Activated T-cell treated with anti-CD3 and anti-CD28 coated beads, Interleukin-2, amount 50 U/mL, for 24 hours (primary cell): ENCODE results near the gene PUM1.

Experiments used
- DNase-seq: peaks from one replicate; pipeline ENCODE4 v3.0.0-alpha.2; 2020
- H3K27ac Mint-ChIP-seq: 2 replicates; pipeline ENCODE4 v1.8.0; 2020; ENCODE audit warnings: mild to moderate bottlenecking, mixed read lengths
- H3K27me3 Mint-ChIP-seq: 2 replicates; pipeline ENCODE4 v1.8.0; 2020; ENCODE audit warnings: mixed read lengths
- H3K36me3 Mint-ChIP-seq: 2 replicates; pipeline ENCODE4 v1.8.0; 2020; ENCODE audit warnings: low read depth, mixed read lengths
- H3K4me1 Mint-ChIP-seq: 2 replicates; pipeline ENCODE4 v1.8.0; 2020; ENCODE audit warnings: low read depth, mixed read lengths
- H3K4me3 Mint-ChIP-seq: 2 replicates; pipeline ENCODE4 v1.8.0; 2020; ENCODE audit warnings: mild to moderate bottlenecking, moderate library complexity, mixed read lengths
- H3K9me3 Mint-ChIP-seq: 2 replicates; pipeline ENCODE4 v1.8.0; 2020; ENCODE audit warnings: mixed read lengths

PUM1 gene

DNA sequence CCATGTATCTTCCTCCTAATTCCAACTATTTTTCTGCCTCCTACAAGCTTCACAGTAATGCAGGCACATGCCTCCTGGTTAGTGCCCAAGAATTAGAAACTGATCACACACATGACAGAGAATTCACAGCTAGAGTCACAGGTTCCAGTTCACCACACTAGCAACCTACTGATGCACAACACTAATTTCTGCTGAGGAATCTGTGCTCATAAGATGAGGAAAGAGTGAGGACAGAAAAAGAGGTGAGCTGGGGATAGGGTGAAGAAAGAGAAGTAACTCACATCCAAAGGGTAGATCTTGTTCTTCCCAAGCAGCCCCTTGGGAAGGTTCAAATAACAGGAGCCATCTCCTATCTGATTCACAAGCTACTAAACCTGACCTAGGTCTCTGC is 61.3 kb downstream of the PUM1 start:
- peak overlapping the region; percentile 76 for H3K27ac Mint-ChIP-seq
- H3K4me3 Mint-ChIP-seq: no peak overlapping the region
- H3K36me3 Mint-ChIP-seq: peaks cover 92% of the 10 kb centered on the region
- no peaks in the 10 kb centered on the region for H3K9me3 Mint-ChIP-seq
- H3K27me3 Mint-ChIP-seq: no peaks in the 10 kb centered on the region
- DNase-seq: no peak
- peaks cover 58% of the 10 kb centered on the region for H3K4me1 Mint-ChIP-seq

GRCh38 chr1:31003613-31004230 is 61.8 kb downstream of the PUM1 start:
- Mint-ChIP-seq H3K27ac (peak overlapping the region; percentile 76), H3K4me1 (peaks cover 58% of the 10 kb centered on the region), H3K4me3 (no peak overlapping the region), H3K36me3 (peaks cover 94% of the 10 kb centered on the region), H3K27me3 (no peaks in the 10 kb centered on the region), H3K9me3 (no peaks in the 10 kb centered on the region)
- DNase-seq: no peak

- Mint-ChIP-seq H3K9me3 (no peaks in the 10 kb centered on the region), H3K36me3 (peaks cover 94% of the 10 kb centered on the region), H3K4me3 (no peak overlapping the region), H3K27ac (peak overlapping the region; percentile 63), H3K4me1 (peaks cover 64% of the 10 kb centered on the region), H3K27me3 (no peaks in the 10 kb centered on the region)
- no peak for DNase-seq
These were observed 65.2 kb downstream of the PUM1 start for GRCh38 chr1:31000301-31000700.

- Mint-ChIP-seq H3K36me3 (peaks cover 94% of the 10 kb centered on the region), H3K4me3 (no peak overlapping the region), H3K27ac (peak overlapping the region; percentile 37), H3K4me1 (peaks cover 64% of the 10 kb centered on the region), H3K27me3 (no peaks in the 10 kb centered on the region), H3K9me3 (no peaks in the 10 kb centered on the region)
- DNase-seq: no peak
These were observed 66.6 kb downstream of the PUM1 start for GRCh38 chr1:30998887-30999286.

DNA sequence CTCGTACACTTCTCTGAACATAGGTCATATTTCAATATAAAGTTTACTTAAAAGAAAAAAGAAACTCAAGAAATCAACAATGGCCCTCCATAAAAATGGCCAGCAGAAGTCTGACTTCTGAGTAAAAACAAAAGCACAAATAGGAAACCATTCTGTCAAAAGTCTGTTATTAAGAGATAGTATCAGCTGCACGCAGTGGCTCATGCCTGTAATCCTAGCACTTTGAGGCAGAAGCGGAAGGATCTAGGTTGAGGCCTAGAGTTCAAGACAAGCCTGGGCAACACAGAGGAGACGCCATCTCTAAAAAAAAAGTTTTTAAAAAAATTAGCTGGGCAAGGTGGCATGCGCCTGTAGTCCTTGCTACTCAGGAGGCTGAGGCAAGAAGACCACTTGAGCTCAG is 67.3 kb downstream of the PUM1 start:
- Mint-ChIP-seq H3K9me3 (no peaks in the 10 kb centered on the region), H3K36me3 (peaks cover 91% of the 10 kb centered on the region), H3K27me3 (no peaks in the 10 kb centered on the region), H3K4me3 (no peak overlapping the region), H3K27ac (no peak overlapping the region), H3K4me1 (peaks cover 60% of the 10 kb centered on the region)
- DNase-seq: no peak

DNA sequence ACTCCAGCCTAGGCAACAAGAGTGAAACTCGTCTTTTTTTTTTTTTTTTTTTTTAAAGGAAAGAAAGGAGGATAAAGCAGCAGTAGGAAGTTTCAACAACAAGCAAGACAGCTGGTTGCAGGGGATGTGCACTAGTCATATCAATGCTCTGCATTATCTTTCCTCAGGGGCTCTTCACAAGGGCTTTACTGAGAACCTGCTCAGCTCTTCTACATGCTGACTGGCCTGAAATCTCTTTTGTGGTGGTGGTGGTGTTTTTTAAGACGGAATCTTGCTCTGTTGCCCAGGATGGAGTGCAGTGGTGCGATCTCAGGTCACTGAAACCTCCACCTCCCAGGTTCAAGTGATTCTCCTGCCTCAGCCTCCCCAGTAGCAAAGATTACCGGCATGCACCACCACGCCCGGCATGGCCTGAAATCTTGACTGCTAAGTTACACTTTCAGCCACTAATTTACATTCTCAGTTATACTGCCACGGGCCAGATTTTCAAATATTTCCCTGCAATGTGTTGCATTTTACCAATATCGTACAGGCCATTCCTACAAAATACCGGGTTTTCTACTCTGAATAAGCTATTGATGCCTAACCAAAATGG is 68.0 kb downstream of the PUM1 start:
- peaks cover 63% of the 10 kb centered on the region for H3K4me1 Mint-ChIP-seq
- no peak for DNase-seq
- peaks cover 91% of the 10 kb centered on the region for H3K36me3 Mint-ChIP-seq
- no peaks in the 10 kb centered on the region for H3K9me3 Mint-ChIP-seq
- H3K27ac Mint-ChIP-seq: no peak overlapping the region
- no peak overlapping the region for H3K4me3 Mint-ChIP-seq
- no peaks in the 10 kb centered on the region for H3K27me3 Mint-ChIP-seq

DNA sequence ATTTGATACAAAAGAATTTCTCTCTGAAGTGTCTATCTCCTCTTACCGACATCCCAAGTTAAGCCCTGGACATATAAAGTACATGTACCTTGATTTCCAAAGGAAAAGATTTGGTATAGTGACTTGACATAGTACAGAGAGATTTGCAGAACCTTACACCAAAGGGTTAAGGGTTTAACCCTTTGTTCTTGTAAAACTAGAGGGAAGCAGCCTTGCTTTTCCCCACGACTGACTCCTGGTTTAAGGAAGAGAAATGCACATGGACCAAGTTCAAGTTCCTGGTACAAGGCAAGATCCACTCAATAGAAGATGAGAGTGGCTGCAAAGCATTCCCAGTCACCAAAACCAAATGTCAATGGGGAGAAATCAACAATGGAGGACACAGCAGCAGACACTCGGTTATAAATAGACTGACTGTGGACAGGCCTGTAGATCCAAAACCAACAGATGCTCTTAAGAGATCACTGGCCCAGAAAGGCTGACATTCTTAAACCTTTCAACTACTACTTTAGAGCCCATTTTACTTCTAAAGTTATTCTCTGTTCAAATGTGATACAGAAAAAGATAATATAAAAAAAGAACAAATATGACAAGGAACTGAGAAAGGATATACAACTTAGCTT is 69.4 kb downstream of the PUM1 start:
- H3K9me3 Mint-ChIP-seq: no peaks in the 10 kb centered on the region
- DNase-seq: no peak
- H3K27ac Mint-ChIP-seq: no peak overlapping the region
- H3K27me3 Mint-ChIP-seq: no peaks in the 10 kb centered on the region
- H3K4me1 Mint-ChIP-seq: peaks cover 66% of the 10 kb centered on the region
- H3K36me3 Mint-ChIP-seq: peaks cover 92% of the 10 kb centered on the region
- H3K4me3 Mint-ChIP-seq: no peak overlapping the region

GRCh38 chr1:30991862-30992606 is 73.5 kb downstream of the PUM1 start:
- Mint-ChIP-seq H3K4me1 (peaks cover 79% of the 10 kb centered on the region), H3K9me3 (no peaks in the 10 kb centered on the region), H3K27me3 (no peaks in the 10 kb centered on the region), H3K4me3 (no peak overlapping the region), H3K27ac (peak overlapping the region; percentile 74), H3K36me3 (peaks cover 92% of the 10 kb centered on the region)
- no peak for DNase-seq

DNA sequence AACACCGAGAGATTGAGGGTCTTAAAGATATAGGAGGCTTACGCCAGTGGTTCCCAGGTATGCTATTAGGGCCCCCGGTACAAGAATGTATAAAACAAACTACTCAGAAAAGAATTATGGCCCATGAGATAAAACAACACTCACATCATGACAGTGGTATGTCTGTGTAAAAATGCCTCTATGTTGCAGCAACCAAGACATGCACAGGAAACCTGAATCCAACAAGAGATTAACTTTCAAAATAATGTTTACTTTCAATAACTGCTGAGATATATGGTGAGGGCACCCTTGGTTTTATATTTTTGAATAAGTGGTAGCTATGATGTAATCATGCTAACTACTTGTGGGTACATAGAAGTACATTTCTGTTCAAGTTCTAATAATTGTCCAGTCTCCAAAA is 74.9 kb downstream of the PUM1 start:
- Mint-ChIP-seq H3K27ac (peak overlapping the region; percentile 34), H3K9me3 (no peaks in the 10 kb centered on the region), H3K36me3 (peaks cover 91% of the 10 kb centered on the region), H3K4me1 (peaks cover 78% of the 10 kb centered on the region), H3K27me3 (no peaks in the 10 kb centered on the region), H3K4me3 (no peak overlapping the region)
- DNase-seq: no peak

- peaks cover 94% of the 10 kb centered on the region for H3K36me3 Mint-ChIP-seq
- H3K9me3 Mint-ChIP-seq: no peaks in the 10 kb centered on the region
- H3K27ac Mint-ChIP-seq: peak overlapping the region; percentile 78
- no peak overlapping the region for H3K4me3 Mint-ChIP-seq
- H3K27me3 Mint-ChIP-seq: no peaks in the 10 kb centered on the region
- no peak for DNase-seq
- peaks cover 77% of the 10 kb centered on the region for H3K4me1 Mint-ChIP-seq
These were observed 77.5 kb downstream of the PUM1 start for GRCh38 chr1:30988045-30988444.

DNA sequence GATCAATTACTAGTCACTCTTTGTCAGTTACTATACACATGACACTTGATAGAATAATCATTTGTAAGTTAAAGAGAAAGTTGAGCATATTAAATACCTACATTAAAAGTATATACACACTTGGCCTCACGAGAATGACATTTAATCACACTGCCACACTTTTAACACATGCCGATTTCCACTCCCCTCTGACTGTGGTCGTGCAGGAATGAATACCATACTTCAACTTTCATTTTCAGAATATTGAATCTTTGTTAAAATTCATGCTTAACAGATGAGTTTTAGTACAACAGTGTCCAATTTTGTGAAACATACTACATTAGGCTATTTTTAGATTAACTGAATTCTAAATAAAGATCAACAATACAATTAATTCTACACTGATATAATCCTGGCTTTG is 78.8 kb downstream of the PUM1 start:
- H3K27me3 Mint-ChIP-seq: no peaks in the 10 kb centered on the region
- H3K36me3 Mint-ChIP-seq: peaks cover 94% of the 10 kb centered on the region
- no peaks in the 10 kb centered on the region for H3K9me3 Mint-ChIP-seq
- peaks cover 77% of the 10 kb centered on the region for H3K4me1 Mint-ChIP-seq
- peak overlapping the region; percentile 20 for H3K27ac Mint-ChIP-seq
- no peak overlapping the region for H3K4me3 Mint-ChIP-seq
- no peak for DNase-seq

- peak overlapping the region; percentile 38 for H3K27ac Mint-ChIP-seq
- DNase-seq: no peak
- H3K27me3 Mint-ChIP-seq: no peaks in the 10 kb centered on the region
- no peaks in the 10 kb centered on the region for H3K9me3 Mint-ChIP-seq
- peaks cover 91% of the 10 kb centered on the region for H3K36me3 Mint-ChIP-seq
- H3K4me1 Mint-ChIP-seq: peaks cover 63% of the 10 kb centered on the region
- no peak overlapping the region for H3K4me3 Mint-ChIP-seq
These were observed 80.5 kb downstream of the PUM1 start for GRCh38 chr1:30984991-30985503.

GRCh38 chr1:30984165-30984889 is 81.2 kb downstream of the PUM1 start:
- H3K36me3 Mint-ChIP-seq: peaks cover 92% of the 10 kb centered on the region
- peak overlapping the region; percentile 50 for H3K27ac Mint-ChIP-seq
- no peaks in the 10 kb centered on the region for H3K27me3 Mint-ChIP-seq
- DNase-seq: no peak
- peaks cover 64% of the 10 kb centered on the region for H3K4me1 Mint-ChIP-seq
- H3K9me3 Mint-ChIP-seq: no peaks in the 10 kb centered on the region
- no peak overlapping the region for H3K4me3 Mint-ChIP-seq

DNA sequence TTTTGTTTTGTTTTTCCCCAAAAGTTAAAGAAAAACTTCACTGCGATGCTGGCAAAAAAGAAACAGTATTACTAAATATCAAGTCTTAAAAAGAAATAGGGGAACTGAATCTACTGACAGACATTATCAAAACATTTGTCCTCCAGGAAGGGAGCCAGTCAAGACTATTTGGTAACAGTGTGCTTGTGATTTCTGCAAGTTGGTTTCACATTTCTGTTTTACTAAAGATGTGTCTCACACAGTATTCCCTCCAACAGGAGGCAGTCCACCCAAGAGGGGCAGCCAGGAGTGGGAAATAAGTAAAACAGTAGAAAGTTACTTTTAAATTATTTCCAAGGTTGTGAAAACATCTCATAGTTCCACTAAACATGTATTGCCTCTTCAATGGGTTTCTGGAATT is 82.6 kb downstream of the PUM1 start:
- DNase-seq: no peak
- H3K9me3 Mint-ChIP-seq: no peaks in the 10 kb centered on the region
- no peak overlapping the region for H3K4me3 Mint-ChIP-seq
- H3K36me3 Mint-ChIP-seq: peaks cover 92% of the 10 kb centered on the region
- no peaks in the 10 kb centered on the region for H3K27me3 Mint-ChIP-seq
- peak overlapping the region; percentile 17 for H3K27ac Mint-ChIP-seq
- peaks cover 60% of the 10 kb centered on the region for H3K4me1 Mint-ChIP-seq
